NCI-H146 treated with DMSO at 0.1 percent for 48 hours (cell line): ENCODE measurements around the gene SLC35G3.
"Not testable (repeated sequence)": the region's sequence is repeated elsewhere in the genome, so short reads cannot be mapped to it uniquely, and the experiment has no call there.

Experiments used
- DNase-seq: peaks from one replicate; lab custom pipeline; 2025; ENCODE audit not compliant: unreplicated experiment; lab: John Stamatoyannopoulos, UW

SLC35G3 gene

GRCh38 chr17:35167046-35167445 lies 27.1 kb downstream of the SLC35G3 start:
- no peak for DNase-seq

- no peak for DNase-seq
Observed at GRCh38 chr17:35166526-35166925, 27.7 kb downstream of the SLC35G3 start.

- no peak for DNase-seq
Observed at GRCh38 chr17:35164716-35165115, 29.5 kb downstream of the SLC35G3 start.

GRCh38 chr17:35163886-35164285 lies 30.3 kb downstream of the SLC35G3 start:
- DNase-seq, result no peak

- DNase-seq, result no peak
Observed at GRCh38 chr17:35162755-35163154, 31.4 kb downstream of the SLC35G3 start.

- no peak for DNase-seq
Observed at GRCh38 chr17:35161281-35161761, 32.9 kb downstream of the SLC35G3 start.

- no peak for DNase-seq
Observed at GRCh38 chr17:35160354-35161201, 33.6 kb downstream of the SLC35G3 start.

GRCh38 chr17:35159940-35160339 lies 34.3 kb downstream of the SLC35G3 start:
- no peak for DNase-seq

- no peak for DNase-seq
Observed at GRCh38 chr17:35155246-35155645, 38.9 kb downstream of the SLC35G3 start.

- no peak for DNase-seq
Observed at GRCh38 chr17:35154196-35155165, 39.7 kb downstream of the SLC35G3 start.

GRCh38 chr17:35152421-35153140 lies 41.6 kb downstream of the SLC35G3 start:
- no peak for DNase-seq

- DNase-seq, result not testable (repeated sequence)
Observed at GRCh38 chr17:35151080-35151479, 43.1 kb downstream of the SLC35G3 start.

- no peak for DNase-seq
Observed at GRCh38 chr17:35149941-35150340, 44.3 kb downstream of the SLC35G3 start.

GRCh38 chr17:35148144-35148543 lies 46.0 kb downstream of the SLC35G3 start:
- DNase-seq, result no peak

GRCh38 chr17:35147375-35147905 lies 46.8 kb downstream of the SLC35G3 start, which contains the start of gene UNC45B:
Gene UNC45B, plus strand, starts transcription at chr17:35147817. Its CDS starts 447 bp downstream, at chr17:35148264.
- DNase-seq, result no peak

- DNase-seq, result no peak
Observed at GRCh38 chr17:35146214-35146833, 47.9 kb downstream of the SLC35G3 start.

- DNase-seq, result no peak
Observed at GRCh38 chr17:35144840-35145239, 49.4 kb downstream of the SLC35G3 start.
